HCT116 (cell line): ENCODE measurements around the gene SH3GL3. TPM values are rescaled to one million over a fixed set of nuclear protein-coding genes. Genes with fewer than 3 reads are reported as not detected.

ENCODE experiments used
- ATAC-seq: fragments of 200-7000 bp; cut with Tn5 transposase; 2 replicates; pipeline ENCODE4 v1.9.1; 2020; ENCODE audit warnings: mild to moderate bottlenecking, moderate library complexity
- BruUV-seq: library from RNA; stranded (reverse); fragments of 400-500 nt; replicated peaks from 2 replicates; lab custom pipeline; 2021; lab: Mats Ljungman, UMichigan
- CTCF ChIA-PET: fragments of 300-600 bp; sonication (Branson Sonifier 250); formaldehyde crosslinking; loops from one replicate; lab custom pipeline; 2021; ENCODE audit warnings: antibody characterized with exemption; lab: Charles Lee
- POLR2A ChIA-PET: fragments of 300-600, 350-600 bp; sonication (Branson Sonifier 250); formaldehyde crosslinking; loops from one replicate; lab custom pipeline; 2021; ENCODE audit warnings: antibody characterized with exemption; lab: Charles Lee
- RAD21 ChIA-PET, 2 experiments: fragments of 300-600 bp; sonication (Branson Sonifier 250); formaldehyde crosslinking; loops; one replicate each; lab custom pipeline; 2023; ENCODE audit warnings: low total read pairs in 2 of 2; ENCODE audit not compliant: uncharacterized antibody in 2 of 2, unreplicated experiment in 2 of 2, low non-redundant PET in 1 of 2; lab: Charles Lee
- DNase-seq: peaks from one replicate; pipeline ENCODE4 v3.0.0-alpha.2; 2010; ENCODE audit warnings: low read depth, low spot score
- H2AFZ ChIP-seq: fragments of 200-600 bp; shearing (Covaris generic), sonication (generic); 2 replicates; pipeline ENCODE4 v1.6.1; 2017; ENCODE audit warnings: low read depth, mixed run types, mixed read lengths, antibody characterized with exemption, low read length; ENCODE audit not compliant: poor library complexity, severe bottlenecking
- H3K27ac ChIP-seq: 2 replicates; pipeline ENCODE4 v1.5.1; 2012; ENCODE audit warnings: low read depth, low read length
- H3K27me3 ChIP-seq: fragments of 200-600 bp; sonication (generic); 2 replicates; pipeline ENCODE4 v1.6.1; 2016; ENCODE audit warnings: mixed run types, low read length, mixed read lengths; ENCODE audit not compliant: insufficient read depth
- H3K36me3 ChIP-seq, 2 experiments: fragments of 200-500 bp in 1 of 2; fragments of 200-600 bp in 1 of 2; sonication (Bioruptor generic) in 1 of 2; sonication (generic) in 1 of 2; 2 replicates each; pipeline versions ENCODE4 v1.5.1 to v1.6.1; 2014 to 2016; ENCODE audit warnings: low read length in 2 of 2, inconsistent platforms in 1 of 2, mixed read lengths in 1 of 2, mixed run types in 1 of 2; ENCODE audit not compliant: insufficient read depth in 2 of 2, control insufficient read depth in 1 of 2
- H3K4me1 ChIP-seq, 2 experiments: fragments of 200-600 bp in 1 of 2; sonication (generic) in 1 of 2; 2 replicates each; pipeline versions ENCODE4 v1.5.1 to v1.6.1; 2012 to 2017; ENCODE audit warnings: low read length in 2 of 2, inconsistent platforms in 1 of 2, mild to moderate bottlenecking in 1 of 2, mixed read lengths in 1 of 2, mixed run types in 1 of 2, moderate library complexity in 1 of 2; ENCODE audit not compliant: insufficient read depth in 2 of 2, control insufficient read depth in 1 of 2
- H3K4me2 ChIP-seq: fragments of 200-600 bp; sonication (generic); 2 replicates; pipeline ENCODE4 v1.6.1; 2017; ENCODE audit warnings: mixed run types, low read length, mixed read lengths
- H3K4me3 ChIP-seq, 2 experiments: fragments of 200-600 bp in 1 of 2; sonication (generic) in 1 of 2; replicated peaks in 1 of 2; 2 replicates each; pipeline ENCODE4 v1.5.1; 2011 to 2016; ENCODE audit warnings: low read length in 2 of 2, control low read depth in 1 of 2, low read depth in 1 of 2, mild to moderate bottlenecking in 1 of 2, mixed read lengths in 1 of 2, mixed run types in 1 of 2
- H3K79me2 ChIP-seq: fragments of 200-600 bp; sonication (generic); 2 replicates; pipeline ENCODE4 v1.6.1; 2017; ENCODE audit warnings: mild to moderate bottlenecking, mixed run types, low read length, moderate library complexity, mixed read lengths; ENCODE audit not compliant: insufficient read depth
- H3K9ac ChIP-seq: fragments of 200-600 bp; sonication (generic); 2 replicates; pipeline ENCODE4 v1.6.1; 2016; ENCODE audit warnings: low read length, mixed read lengths
- H3K9me2 ChIP-seq: fragments of 200-600 bp; sonication (generic), shearing (Covaris generic); 2 replicates; pipeline ENCODE4 v1.6.1; 2017; ENCODE audit warnings: mixed run types, mild to moderate bottlenecking, moderate library complexity; ENCODE audit not compliant: insufficient read depth
- H3K9me3 ChIP-seq, 2 experiments: fragments of 200-500 bp in 1 of 2; fragments of 200-600 bp in 1 of 2; sonication (Bioruptor generic) in 1 of 2; sonication (generic) in 1 of 2; 2 replicates each; pipeline ENCODE4 v1.6.1; 2014 to 2017; ENCODE audit warnings: low read length in 2 of 2, mixed read lengths in 2 of 2, inconsistent platforms in 1 of 2, low read depth in 1 of 2, mild to moderate bottlenecking in 1 of 2, mixed run types in 1 of 2, moderate library complexity in 1 of 2; ENCODE audit not compliant: control insufficient read depth in 1 of 2, insufficient read depth in 1 of 2
- H4K20me1 ChIP-seq: fragments of 200-600 bp; sonication (generic), shearing (Covaris generic); 2 replicates; pipeline ENCODE4 v1.6.1; 2017; ENCODE audit warnings: mixed run types, mild to moderate bottlenecking, moderate library complexity; ENCODE audit not compliant: insufficient read depth
- CBX3 ChIP-seq: IDR thresholded peaks from 2 replicates; pipeline ENCODE4 v1.6.1; 2012; ENCODE audit warnings: low read depth
- CEBPB ChIP-seq: IDR thresholded peaks from 2 replicates; pipeline ENCODE4 v1.6.1; 2012; ENCODE audit warnings: low read depth
- ELF1 ChIP-seq: IDR thresholded peaks from 2 replicates; pipeline ENCODE4 v1.6.1; 2012; ENCODE audit warnings: low read depth, borderline replicate concordance
- FOSL1 ChIP-seq: IDR thresholded peaks from 2 replicates; pipeline ENCODE4 v1.6.1; 2012; ENCODE audit warnings: low read depth
- JUND ChIP-seq: IDR thresholded peaks from 2 replicates; pipeline ENCODE4 v1.6.1; 2012
- POLR2A ChIP-seq: IDR thresholded peaks from 2 replicates; pipeline ENCODE4 v1.7.0; 2011; ENCODE audit warnings: borderline replicate concordance; ENCODE audit not compliant: insufficient read depth, insufficient read length; ENCODE audit errors: extremely low read depth
- SIN3A ChIP-seq: IDR thresholded peaks from 2 replicates; pipeline ENCODE4 v1.6.1; 2012; ENCODE audit warnings: low read depth
- SP1 ChIP-seq: IDR thresholded peaks from 2 replicates; pipeline ENCODE4 v1.6.1; 2012; ENCODE audit warnings: low read depth
- SRF ChIP-seq: IDR thresholded peaks from 2 replicates; pipeline ENCODE4 v1.6.1; 2012; ENCODE audit warnings: low read depth
- TCF7L2 ChIP-seq: IDR thresholded peaks from 2 replicates; pipeline ENCODE4 v1.7.0; 2011; ENCODE audit warnings: borderline replicate concordance, inconsistent platforms; ENCODE audit not compliant: insufficient read depth, insufficient read length; ENCODE audit errors: extremely low read depth
- ZFX ChIP-seq: fragments of 450-650 bp; IDR thresholded peaks from 2 replicates; pipeline ENCODE4 v1.6.1; 2017
- ZNF274 ChIP-seq: fragments of 200-500 bp; sonication (Bioruptor generic); IDR thresholded peaks from 2 replicates; pipeline ENCODE4 v1.6.1; 2014; ENCODE audit warnings: mild to moderate bottlenecking, low read depth, low read length, inconsistent platforms
- intact Hi-C: fragments of 100-400 bp; cut with micrococcal nuclease; formaldehyde crosslinking; loops from 2 replicates; pipeline ENCODE4 v1.10.0; 2022
- total RNA-seq: library from RNA; stranded (reverse); gene quantifications from one replicate; pipeline ENCODE4 v1.2.1, GENCODE V29; 2021; ENCODE audit not compliant: unreplicated experiment
- TF ChIP-seq, protein P1 (sequence below): IDR thresholded peaks from 2 replicates; pipeline ENCODE4 v1.6.1; 2012; ENCODE audit warnings: low read depth
- TF ChIP-seq, protein P2 (sequence below): IDR thresholded peaks from 2 replicates; pipeline ENCODE4 v1.6.1; 2012
- TF ChIP-seq, protein P3 (sequence below): IDR thresholded peaks from 2 replicates; pipeline ENCODE4 v1.6.1; 2011; ENCODE audit warnings: mild to moderate bottlenecking, low read length, moderate library complexity; ENCODE audit not compliant: insufficient replicate concordance; ENCODE audit errors: extremely low read depth
- TF ChIP-seq, protein P4 (sequence below): IDR thresholded peaks from 2 replicates; pipeline ENCODE4 v1.6.1; 2012

The SH3GL3 gene
- total RNA-seq, 1 experiment from 2014 or later: 1.3 TPM

DNA sequence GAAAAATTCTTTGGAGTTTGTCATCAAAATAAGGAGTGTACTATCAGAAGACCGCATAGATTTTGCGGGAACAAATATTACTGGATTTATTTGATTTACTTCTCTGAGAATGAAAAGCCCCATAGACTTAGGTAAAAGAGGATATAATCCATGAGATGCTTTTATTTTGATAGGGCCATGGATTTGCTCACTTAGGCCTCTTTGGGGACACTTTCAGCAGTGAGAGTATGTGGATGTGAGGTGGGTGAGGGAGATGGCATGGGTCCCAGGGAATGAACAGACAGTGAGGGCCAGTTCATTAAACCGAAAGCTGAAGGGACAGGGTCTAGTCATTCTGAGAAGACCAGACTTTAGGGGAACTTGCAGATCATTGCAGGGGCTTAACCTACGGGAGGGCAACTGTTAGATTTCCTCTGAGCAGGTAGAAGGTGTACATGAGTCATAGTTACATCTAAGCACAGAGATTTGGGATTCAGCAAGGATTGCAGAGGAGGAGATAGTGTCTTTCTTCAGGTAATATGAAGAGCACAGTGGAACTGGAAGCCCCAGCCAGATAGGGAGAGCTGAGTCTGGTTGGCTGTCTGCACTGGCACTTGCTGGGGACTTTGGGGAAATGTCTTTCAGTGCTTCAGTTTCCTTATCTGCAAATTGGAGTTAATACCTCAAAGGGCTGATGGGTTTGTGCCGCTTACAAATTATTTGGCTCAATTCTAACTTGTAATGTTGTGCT, 30.8 kb downstream of the SH3GL3 start:
- Histone ChIP-seq H3K27ac (no peak overlapping the region), H3K9me2 (no peaks in the 10 kb centered on the region), H3K9ac (no peak overlapping the region), H3K4me3 (no peak overlapping the region), H3K36me3 (no peaks in the 10 kb centered on the region), H3K4me1 (no peaks in the 10 kb centered on the region), H3K9me3 (no peaks in the 10 kb centered on the region), H3K4me2 (no peak overlapping the region), H2AFZ (no peak overlapping the region), H3K27me3 (no peaks in the 10 kb centered on the region), H3K79me2 (no peaks in the 10 kb centered on the region), H4K20me1 (no peaks in the 10 kb centered on the region)
- ATAC-seq (no peak), DNase-seq (no peak)
- intact Hi-C loops: no loop called here
- ChIA-PET POLR2A (no interaction called here), RAD21 (no interaction called here), CTCF (no interaction called here)
- TF ChIP-seq CEBPB (no peak), ELF1 (no peak), TCF7L2 (no peak), SP1 (no peak), JUND (no peak), POLR2A (no peak), SRF (no peak), FOSL1 (no peak), ZFX (no peak), SIN3A (no peak), CBX3 (no peak), ZNF274 (no peak)
- TF ChIP-seq, protein P1, sequence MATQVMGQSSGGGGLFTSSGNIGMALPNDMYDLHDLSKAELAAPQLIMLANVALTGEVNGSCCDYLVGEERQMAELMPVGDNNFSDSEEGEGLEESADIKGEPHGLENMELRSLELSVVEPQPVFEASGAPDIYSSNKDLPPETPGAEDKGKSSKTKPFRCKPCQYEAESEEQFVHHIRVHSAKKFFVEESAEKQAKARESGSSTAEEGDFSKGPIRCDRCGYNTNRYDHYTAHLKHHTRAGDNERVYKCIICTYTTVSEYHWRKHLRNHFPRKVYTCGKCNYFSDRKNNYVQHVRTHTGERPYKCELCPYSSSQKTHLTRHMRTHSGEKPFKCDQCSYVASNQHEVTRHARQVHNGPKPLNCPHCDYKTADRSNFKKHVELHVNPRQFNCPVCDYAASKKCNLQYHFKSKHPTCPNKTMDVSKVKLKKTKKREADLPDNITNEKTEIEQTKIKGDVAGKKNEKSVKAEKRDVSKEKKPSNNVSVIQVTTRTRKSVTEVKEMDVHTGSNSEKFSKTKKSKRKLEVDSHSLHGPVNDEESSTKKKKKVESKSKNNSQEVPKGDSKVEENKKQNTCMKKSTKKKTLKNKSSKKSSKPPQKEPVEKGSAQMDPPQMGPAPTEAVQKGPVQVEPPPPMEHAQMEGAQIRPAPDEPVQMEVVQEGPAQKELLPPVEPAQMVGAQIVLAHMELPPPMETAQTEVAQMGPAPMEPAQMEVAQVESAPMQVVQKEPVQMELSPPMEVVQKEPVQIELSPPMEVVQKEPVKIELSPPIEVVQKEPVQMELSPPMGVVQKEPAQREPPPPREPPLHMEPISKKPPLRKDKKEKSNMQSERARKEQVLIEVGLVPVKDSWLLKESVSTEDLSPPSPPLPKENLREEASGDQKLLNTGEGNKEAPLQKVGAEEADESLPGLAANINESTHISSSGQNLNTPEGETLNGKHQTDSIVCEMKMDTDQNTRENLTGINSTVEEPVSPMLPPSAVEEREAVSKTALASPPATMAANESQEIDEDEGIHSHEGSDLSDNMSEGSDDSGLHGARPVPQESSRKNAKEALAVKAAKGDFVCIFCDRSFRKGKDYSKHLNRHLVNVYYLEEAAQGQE: no peak
- TF ChIP-seq, protein P2, sequence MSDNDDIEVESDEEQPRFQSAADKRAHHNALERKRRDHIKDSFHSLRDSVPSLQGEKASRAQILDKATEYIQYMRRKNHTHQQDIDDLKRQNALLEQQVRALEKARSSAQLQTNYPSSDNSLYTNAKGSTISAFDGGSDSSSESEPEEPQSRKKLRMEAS: no peak
- TF ChIP-seq, protein P3, sequence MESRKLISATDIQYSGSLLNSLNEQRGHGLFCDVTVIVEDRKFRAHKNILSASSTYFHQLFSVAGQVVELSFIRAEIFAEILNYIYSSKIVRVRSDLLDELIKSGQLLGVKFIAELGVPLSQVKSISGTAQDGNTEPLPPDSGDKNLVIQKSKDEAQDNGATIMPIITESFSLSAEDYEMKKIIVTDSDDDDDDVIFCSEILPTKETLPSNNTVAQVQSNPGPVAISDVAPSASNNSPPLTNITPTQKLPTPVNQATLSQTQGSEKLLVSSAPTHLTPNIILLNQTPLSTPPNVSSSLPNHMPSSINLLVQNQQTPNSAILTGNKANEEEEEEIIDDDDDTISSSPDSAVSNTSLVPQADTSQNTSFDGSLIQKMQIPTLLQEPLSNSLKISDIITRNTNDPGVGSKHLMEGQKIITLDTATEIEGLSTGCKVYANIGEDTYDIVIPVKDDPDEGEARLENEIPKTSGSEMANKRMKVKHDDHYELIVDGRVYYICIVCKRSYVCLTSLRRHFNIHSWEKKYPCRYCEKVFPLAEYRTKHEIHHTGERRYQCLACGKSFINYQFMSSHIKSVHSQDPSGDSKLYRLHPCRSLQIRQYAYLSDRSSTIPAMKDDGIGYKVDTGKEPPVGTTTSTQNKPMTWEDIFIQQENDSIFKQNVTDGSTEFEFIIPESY: no peak
- TF ChIP-seq, protein P4, sequence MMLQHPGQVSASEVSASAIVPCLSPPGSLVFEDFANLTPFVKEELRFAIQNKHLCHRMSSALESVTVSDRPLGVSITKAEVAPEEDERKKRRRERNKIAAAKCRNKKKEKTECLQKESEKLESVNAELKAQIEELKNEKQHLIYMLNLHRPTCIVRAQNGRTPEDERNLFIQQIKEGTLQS: no peak
- no TSS peak for BruUV-seq
